GM21723 (cell line): ENCODE measurements around the gene STIMATE.

ENCODE experiments used
- ATAC-seq: cut with Tn5 transposase; IDR thresholded peaks from one replicate; pipeline ENCODE4 v1.9.1; 2021; ENCODE audit warnings: mild to moderate bottlenecking, moderate library complexity; ENCODE audit not compliant: unreplicated experiment

STIMATE gene

DNA sequence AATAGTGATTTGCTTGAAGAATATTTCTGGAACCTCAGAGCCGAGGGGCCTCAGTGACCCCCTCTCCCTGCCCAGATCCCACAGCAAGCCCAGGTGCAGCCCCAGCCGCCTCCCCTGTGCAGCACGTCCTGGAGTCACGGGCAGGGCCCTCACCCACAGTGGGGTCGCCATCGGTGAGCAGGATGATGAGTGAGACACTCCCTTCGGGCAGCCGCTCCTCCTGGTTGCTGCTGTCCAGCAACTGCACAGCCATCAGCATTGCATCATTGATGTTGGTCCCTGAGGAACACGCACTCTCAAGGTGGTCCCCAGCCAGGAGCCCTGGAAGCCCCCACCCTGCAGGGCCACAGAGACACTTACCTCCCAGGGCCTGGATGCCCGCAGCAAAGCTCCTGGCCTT, 73.3 kb downstream of the STIMATE start:
- ATAC-seq, result no peak

DNA sequence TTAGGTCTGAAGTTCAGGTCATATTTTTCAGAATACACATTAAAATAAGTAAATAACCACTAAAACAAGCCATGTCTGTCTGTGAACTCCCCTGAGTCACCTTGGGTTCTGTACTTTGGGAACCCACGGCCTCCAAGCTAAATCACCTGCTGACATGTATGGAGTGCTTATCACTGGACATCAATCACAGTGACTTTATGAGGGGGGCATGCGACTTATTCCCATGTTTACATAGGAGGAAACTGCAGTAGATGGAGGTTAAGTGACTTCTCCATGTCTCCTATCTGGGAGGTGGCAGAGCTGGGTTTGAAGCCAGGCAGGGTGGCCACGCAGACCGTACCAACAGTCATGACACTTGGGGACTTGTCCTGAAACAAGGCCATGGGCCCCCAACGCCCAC, 75.0 kb downstream of the STIMATE start:
- no peak for ATAC-seq

DNA sequence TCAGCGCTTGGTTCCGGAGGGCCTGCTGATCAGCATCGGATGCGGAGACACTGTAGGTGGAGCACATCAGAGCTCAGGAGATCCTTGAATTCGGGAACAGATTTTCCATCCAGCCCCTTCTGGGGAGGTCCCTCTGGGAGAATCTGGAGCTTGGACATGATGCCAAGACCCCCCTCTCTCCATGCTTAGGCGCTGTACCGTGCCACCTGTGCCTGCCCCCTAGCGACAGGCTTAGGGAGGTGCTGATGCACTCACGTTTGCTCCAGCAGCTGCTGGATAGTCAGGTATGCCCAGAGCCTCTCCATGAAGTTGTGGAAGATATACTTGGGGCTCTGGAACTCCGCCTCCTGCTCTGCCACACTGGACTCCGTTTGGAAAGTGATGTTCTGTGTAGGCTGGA, 76.6 kb downstream of the STIMATE start:
- no peak for ATAC-seq

DNA sequence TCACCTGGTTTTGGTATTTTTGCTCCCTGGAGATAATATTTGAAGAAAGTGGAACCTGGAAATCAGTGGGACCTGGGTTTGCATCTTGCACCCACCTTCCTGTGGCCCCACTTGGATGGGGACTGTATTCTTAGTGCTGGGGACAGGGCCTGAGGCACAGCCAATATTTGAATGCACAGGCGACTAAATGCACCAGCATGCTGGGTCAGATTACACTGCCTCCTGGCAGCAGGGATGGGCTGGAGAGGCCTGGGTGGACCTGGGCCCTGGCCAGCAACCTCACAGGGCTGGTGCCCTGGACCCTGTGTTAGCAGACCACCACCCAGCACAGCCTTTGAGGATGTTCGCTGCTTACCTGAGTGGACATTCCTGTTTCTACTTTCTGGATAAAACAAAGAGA, 77.4 kb downstream of the STIMATE start:
- no peak for ATAC-seq

DNA sequence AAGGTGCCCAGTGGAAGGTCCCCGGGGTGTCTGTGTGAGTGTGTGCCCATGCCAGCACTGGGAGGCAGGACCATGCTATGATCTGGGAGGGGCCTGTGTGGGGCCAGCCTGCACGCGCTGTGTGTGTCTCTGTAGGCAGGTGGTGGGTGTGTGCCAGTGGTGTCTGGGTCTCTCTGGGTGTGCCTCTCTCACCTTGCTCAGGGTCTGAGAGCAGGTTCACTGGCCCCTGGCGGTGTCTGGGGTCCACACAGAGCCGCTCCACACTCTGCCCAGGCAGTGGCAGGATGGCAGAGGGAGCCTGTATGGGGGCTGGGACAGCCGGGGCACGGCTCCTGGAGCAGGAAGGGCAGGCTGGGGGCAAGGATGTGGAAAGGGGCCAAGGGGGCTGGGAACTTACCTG, 79.5 kb downstream of the STIMATE start:
- ATAC-seq, result no peak

DNA sequence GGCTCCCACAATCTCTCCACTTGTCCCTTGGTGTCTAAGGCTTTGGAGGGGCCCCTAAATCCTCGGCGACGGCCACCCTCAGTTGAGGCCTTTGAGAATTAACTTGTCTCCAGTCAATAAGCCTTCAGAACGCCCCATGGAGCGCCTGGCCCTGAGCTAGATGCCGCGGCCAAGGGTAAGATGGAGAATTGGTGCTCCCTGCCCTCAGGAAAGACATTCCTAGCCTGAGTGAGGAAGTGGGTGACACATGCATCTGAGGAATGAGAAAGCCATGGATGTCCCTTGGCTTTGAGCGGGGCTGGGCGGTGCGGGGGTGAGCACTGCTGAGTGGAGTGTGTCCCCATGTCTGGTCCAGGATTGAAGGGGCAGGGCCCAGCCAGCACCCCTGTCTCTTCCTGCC, 80.1 kb downstream of the STIMATE start:
- no peak for ATAC-seq

DNA sequence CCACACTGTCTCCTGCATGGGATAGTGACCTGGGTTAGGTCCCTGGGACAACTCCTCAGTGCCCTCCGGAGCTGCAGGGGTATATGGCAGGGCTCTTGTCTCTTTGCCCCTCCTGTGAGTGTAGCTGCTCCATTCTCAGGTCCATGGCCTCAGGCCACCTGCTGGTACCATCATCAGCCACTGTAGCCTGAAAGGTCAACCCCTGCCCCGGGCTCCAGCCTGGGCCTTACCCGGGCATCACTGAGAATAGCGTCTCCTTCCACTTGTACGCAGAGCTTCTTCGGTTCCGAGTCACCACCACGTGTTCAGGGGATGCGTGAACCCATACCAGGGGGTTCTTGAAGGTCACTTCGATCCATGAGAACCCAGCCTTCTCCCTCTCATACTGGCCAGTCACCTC, 80.7 kb downstream of the STIMATE start:
- no peak for ATAC-seq

DNA sequence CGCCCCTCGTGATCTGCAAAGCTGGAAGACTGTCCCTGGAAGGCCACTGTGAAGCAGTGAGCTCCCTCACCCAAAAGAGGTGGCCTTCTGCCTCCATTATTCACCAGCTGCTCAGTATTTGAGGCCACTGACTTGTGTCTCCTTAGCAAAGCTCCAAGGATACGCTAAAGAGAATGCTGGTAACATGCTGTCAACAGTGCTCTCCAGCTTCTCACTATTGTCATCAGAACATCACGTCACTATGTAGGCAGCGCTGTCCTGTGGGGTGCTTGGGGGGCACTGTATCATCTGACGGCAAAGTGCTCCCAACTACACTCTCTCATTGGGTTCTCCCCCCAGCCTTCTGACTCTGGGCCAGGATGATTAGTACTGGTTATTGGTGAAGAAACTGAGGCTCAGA, 81.1 kb downstream of the STIMATE start:
- no peak for ATAC-seq

DNA sequence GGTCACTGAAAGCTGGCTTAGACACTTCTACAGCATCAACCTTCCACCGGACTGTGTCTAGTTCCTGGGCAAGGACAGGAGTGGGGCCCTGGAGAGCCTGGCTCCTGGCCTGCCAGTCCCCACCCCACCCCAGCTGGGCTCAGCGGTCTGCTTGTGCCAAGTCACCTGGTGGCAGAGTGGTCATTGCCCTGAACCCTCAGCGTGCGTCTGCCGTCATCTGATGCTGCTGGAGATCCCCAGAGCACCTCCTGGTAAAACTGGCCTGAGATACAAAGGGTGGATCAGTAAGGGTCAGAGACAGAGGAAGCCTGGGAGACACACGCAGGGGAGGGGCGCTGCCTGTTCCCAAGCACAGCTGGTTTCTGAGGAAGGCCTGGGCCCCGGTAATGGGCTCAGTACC, 83.5 kb downstream of the STIMATE start:
- ATAC-seq, result no peak

DNA sequence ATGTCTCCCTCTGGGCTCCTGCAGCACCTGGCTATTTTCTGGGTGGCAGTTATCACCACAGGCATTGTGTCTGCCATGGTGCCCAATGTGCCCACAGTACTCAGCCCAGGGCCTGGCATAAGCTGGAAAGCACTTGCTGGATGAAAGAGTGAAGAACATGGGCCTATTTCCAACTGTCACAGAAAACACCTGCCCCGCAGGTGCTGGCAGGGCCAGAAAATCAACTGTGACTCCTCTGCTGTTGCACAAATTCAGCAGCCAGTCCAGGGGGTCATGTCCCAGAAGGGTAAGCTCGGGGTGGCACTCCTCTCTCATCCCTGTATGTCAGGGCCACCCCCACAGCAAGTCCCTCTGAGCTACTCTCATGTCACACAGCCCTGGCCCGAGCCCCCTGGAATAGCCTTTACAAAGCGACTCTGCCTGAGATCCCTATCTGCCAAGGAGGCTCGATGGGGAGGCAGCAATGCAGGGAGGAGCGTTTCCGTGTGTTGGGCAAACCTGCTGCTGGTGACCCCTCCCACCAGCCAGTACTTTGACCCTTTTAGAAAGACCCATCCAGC, 85.8 kb downstream of the STIMATE start:
- ATAC-seq, result no peak

DNA sequence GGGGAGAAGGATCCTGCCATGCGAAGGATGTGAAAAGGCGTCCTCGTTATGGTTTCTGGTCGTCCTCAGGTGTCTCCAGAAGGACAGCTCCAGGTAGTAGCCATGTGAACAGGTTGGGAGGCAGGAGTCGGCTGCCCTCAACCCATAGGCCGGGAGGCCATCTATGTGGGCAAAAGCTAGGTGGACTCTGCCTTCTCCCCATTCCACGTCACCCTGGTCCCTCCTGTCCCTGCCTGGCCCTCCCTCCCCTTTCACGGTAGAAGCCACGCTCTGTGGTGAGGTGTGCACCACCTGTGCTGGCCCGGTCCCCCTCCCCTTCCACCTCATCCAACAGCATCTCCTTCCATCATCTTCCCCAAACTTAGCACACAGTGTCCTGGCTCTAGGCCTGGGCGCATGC, 86.4 kb downstream of the STIMATE start:
- ATAC-seq, result no peak

DNA sequence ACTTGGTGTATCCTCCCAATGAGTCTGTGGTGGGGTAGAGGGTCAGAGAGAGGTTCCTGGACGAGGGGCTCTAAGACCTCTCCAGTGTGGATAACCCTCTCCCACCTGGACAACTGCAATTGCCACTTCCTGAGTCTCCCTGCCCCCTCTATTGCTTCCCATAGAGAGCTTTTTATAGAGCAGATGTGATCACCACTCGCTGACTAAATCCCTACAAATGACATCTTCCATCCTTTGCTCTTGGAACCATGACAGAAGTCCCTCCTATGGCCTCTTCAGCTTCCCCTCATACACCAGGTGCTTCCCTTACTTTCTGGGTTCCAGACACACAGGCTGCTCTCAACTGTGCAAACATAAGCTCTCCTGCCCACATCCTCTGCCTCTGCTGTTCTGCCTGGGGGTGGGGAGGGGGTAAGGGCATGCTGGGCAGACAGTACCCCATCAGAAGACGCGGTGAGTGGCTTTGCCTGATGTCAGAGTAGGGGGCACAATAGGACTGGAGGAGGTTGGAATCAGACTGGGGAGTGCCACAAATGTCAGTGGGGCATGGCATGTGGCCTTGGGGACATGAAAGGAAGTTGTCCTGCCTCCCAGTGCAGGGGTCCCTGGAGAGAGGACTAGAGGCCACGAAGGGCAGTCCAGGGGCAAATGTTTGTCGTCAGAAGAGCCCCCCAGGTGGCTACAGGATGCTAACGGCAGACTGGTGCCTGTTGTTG, 87.5 kb downstream of the STIMATE start:
- ATAC-seq, result no peak

DNA sequence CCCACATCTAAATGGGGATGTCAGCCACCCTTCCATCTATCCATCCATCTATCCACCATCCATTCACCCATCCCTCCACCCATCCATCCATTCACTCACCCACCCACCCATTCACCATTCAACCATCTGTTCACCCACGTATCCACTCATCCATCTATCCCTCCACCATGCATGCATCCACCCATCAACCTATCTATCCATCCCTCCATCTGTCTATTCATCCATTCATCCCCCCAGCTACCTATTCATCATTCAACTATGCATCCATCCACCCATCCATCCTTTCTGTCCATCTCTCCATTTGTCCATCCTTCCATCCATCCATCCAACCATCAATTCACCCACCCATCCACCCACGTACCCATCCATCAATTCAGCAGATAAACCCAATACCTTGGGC, 88.2 kb downstream of the STIMATE start:
- no peak for ATAC-seq

DNA sequence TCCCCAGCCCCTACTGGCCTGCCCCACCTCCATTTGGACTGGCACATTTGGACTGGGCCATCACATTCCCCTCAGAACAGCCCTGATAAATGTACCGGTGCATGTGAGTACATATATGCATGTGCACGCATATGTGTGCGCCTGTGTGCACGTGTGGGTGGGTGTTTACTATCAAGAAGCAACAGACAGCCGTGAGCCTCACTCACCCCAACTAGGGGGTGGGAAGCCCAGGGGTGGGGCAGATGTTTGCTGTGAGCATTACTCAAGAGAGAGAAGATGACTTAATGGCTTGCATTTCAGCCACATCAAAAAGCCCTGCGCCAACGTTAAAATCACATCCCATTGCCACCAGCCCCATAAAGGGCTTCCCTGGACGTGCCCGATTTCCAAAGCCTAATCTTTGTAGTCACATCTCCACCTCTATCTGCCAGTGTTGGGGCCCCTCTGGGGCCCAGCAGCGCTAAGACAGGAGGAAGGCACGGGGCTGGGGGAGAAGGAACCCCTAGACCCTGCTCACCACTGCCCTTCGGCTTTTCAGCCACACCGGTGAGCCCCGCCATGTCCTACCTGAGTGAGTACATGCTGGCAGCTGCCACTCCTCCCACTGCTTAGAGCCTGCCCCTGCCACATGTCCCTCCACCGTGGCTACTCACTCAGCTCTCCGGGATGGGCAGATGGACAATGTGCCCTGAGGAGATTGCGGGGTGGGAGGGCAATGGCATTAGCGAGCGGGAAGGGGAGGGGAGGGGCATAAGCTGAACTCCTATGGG, 91.9 kb downstream of the STIMATE start:
- no peak for ATAC-seq

DNA sequence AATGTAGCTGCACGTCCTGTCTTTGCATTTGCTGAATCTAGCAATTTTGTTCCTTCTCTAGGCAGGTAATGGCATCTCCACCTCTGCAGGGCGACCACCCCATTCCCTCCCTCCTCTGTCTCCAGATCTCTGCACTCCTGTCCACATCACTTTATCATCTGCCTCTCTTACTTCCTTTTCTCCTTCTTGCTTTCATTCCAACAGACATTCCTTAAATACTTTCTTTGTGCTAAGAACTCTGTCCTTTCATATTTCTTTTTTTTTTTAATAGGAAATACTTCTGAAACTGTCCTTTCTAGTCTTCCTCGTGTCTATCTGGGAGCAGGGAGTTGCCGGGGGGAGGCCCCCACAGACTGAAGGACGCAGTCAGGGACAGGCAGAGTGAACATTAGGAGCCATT, 95.5 kb downstream of the STIMATE start:
- no peak for ATAC-seq

DNA sequence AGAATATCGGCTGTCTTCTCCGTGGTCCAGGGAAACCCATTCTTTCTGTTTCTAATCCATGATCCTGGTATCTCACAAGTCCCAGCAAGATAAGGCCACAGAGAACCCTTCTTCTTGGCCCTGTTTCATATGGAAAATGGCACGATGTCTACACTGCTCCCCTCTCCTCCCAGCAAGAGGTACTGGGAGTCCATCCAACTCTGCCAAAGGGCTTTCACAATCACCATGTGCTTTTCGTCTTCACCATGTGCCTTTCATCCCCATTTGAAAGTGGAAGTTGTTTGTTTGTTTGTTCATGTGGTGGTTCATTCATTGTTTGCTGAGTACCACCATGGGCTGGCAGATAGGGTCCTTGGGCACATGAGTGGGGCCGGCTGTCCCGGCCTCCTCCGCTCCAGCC, 97.3 kb downstream of the STIMATE start:
- no peak for ATAC-seq

DNA sequence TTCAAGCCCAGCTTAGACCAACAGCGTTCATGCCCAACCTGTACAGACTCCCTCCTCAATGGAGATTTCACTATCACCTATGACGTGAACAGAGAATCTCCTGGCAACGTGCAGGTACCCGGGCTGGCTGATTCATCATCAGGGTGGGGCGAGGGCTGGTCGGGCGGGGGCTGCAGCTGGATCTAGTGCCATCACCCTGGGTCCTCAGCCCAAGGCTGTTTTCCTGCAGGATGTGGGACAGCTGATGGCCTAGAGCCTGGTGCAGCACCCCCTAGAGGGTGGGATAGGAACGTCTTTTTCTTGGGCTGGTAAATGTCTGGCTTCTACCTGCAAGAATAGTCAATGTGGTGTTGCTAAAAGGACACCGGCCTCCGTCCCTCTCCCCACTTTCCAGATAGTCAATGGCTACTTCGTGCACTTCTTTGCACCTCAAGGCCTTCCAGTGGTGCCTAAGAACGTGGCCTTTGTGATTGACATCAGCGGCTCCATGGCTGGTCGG, 98.3 kb downstream of the STIMATE start:
- no peak for ATAC-seq

DNA sequence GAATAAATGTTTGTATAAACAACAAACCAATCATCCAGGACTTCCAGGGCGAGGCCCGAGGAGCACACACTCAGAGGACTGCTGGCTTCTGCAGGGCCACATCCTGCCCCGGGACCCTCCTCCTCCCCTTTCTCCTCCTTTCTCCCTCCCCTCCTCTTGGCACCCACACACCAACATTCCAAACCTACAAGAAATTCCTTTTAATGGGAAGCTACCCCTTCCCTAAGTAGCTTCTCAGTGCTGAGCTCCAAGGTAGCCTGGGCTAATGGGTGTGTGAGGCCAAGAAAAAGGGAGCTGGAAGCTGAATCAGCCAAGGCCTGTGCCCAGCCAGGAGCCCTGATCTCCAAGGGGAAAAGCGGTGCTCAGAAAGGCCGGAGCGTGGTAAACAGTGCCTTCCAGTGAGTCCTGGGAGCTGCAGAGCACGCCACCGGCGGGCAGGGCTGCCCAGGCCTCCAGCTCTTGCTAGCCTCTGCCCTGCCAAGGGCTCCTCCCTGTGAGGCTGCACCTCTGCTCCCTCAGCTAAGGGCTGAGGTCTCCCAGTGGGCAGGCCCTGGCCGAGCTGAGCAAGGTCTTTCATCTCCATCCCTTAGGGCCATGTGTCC, 98.9 kb downstream of the STIMATE start:
- ATAC-seq, result no peak

DNA sequence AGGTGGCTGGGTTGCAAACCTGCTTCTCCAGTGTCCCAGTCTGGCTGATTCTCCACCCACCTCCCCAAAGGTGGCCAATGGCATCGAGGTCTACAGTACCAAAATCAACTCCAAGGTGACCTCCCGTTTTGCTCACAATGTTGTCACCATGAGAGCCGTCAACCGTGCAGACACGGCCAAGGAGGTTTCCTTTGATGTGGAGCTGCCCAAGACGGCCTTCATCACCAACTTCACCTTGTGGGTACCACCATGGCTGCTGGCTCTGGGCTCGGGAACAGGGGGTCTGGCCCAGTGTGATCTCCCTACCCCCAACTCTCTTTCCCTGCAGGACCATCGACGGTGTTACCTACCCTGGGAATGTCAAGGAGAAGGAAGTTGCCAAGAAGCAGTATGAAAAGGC, 100.9 kb downstream of the STIMATE start:
- ATAC-seq, result no peak

DNA sequence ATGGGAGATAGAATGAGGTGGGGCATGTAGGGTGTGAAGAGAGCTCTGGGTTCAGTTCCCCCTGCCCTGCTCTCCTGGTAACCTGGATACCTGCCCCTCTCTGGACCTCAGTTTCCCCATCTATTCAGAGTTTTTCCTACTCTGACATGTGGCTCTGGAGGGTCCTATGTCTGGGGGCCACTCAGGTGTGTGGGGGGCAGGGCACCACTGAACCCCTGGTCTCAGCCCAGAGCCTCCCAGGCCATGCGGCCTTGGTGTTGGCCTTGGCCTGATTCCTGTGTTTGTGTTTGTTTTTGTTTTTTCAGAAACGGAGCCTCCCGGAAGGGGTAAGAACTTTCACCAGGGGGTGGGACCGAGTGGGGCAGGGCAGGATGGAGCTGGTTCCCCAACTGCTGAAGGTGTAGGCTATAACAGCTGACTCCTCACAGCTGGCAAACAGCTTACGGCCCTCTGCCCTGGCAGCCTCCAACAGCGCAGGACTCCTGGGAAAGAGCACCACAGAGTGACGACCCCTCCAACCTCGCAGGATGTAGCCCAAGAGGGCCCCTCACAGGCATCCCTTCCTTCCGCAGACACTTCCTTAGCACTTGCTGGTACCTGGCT, 101.9 kb downstream of the STIMATE start:
- no peak for ATAC-seq

DNA sequence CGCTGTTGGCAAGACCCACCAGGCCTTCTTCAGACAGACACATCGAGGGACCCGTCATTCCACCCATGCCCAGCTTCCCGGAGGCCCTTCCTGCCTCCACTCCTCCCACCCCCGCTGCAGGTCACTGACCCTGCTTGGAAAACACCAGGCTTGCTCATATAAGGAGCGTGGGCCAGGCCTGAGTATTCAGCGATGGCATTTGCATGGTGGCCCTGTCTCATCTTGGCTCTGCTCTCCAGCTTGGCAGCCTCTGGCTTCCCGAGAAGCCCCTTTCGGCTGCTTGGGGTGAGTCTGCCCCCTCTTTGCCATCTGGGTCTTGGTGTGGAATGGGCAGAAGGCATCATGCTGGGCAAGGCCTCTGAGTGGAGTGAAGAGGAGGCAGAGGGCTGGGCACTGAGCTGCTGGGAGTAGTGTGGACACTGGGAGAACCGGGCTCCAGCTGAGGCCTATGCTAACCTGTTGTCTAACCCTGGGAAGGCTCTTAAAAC, 102.7 kb downstream of the STIMATE start, which contains the start of gene ITIH3:
Gene ITIH3 (plus strand): TSS at position 185 of the 488 bp plus-strand sequence. CDS start 8 bp downstream, at position 193.
- ATAC-seq, result no peak
